ENCODE data around the gene VCP.

DNA sequence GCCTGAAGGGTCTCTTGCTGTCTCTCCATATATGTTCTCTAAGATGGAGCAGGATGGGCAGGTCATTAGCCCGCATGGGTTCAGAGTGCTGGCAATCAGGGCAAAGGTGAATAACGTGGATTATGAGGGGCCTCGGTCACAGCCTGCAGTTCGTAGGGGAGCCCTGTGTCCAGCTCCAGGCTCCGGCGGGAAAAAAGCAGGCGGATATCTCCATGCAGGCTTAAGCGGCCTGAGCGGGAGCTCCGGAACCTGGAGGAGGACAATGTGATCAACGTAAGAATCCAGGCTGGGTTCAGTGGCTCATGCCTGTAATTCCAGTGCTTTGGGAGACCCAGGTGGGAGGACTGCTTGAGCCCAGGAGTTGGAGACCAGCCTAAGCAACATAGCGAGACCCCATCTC, 32.7 kb upstream of the VCP start:
- no peak for TF ChIP-seq CTCF (IDR thresholded peaks at IDR 0.05)
- no peak for TF ChIP-seq EZH2 (IDR thresholded peaks at IDR 0.05; ENCODE audit: borderline replicate concordance, insufficient read depth, low read depth, low read length, poor library complexity, severe bottlenecking)
